HepG2 (cell line): ENCODE results near the gene PRKAG1. TPM values are rescaled to one million over a fixed set of nuclear protein-coding genes. Genes with fewer than 3 reads are reported as not detected.

Experiments
- ARHGAP35 ChIP-seq: sonication (generic); formaldehyde crosslinking; IDR thresholded peaks from 2 replicates; pipeline ENCODE4 v1.9.0; 2022; ENCODE audit warnings: mild to moderate bottlenecking, inconsistent platforms, moderate library complexity, missing genetic modification reagents, borderline replicate concordance
- ARNTL ChIP-seq: sonication (generic); formaldehyde crosslinking; IDR thresholded peaks from 2 replicates; pipeline ENCODE4 v1.4.0; 2020; ENCODE audit warnings: mild to moderate bottlenecking, missing genetic modification reagents
- CHD2 ChIP-seq: IDR thresholded peaks from 2 replicates; pipeline ENCODE4 v1.6.1; 2011; ENCODE audit warnings: low read depth, low read length, improper control_type of control experiment
- DZIP1 ChIP-seq: sonication (generic); formaldehyde crosslinking; IDR thresholded peaks from 2 replicates; pipeline ENCODE4 v1.5.0; 2020; ENCODE audit warnings: mild to moderate bottlenecking, missing genetic modification reagents
- EP300 ChIP-seq, 3 experiments: sonication (generic) in 1 of 3; formaldehyde crosslinking in 1 of 3; IDR thresholded peaks; 2 replicates each; pipeline versions ENCODE4 v1.5.1 to v1.6.1; 2011 to 2020; ENCODE audit warnings: low read depth in 2 of 3, low read length in 2 of 3, borderline replicate concordance in 1 of 3, improper control_type of control experiment in 1 of 3, mild to moderate bottlenecking in 1 of 3, missing genetic modification reagents in 1 of 3, moderate library complexity in 1 of 3
- IRF9 ChIP-seq: sonication (generic); formaldehyde crosslinking; IDR thresholded peaks from 2 replicates; pipeline ENCODE4 v1.8.0; 2022; ENCODE audit warnings: missing genetic modification reagents, mild to moderate bottlenecking, borderline replicate concordance
- NCOA5 ChIP-seq: sonication (generic); formaldehyde crosslinking; IDR thresholded peaks from 2 replicates; pipeline ENCODE4 v1.4.0; 2020; ENCODE audit warnings: missing genetic modification reagents
- NFRKB ChIP-seq: fragments of 450-650 bp; IDR thresholded peaks from 2 replicates; pipeline ENCODE4 v1.6.1; 2017
- SNAPC5 ChIP-seq: sonication (generic); formaldehyde crosslinking; IDR thresholded peaks from 2 replicates; pipeline ENCODE4 v1.8.1; 2023; ENCODE audit warnings: mild to moderate bottlenecking, missing genetic modification reagents, borderline replicate concordance
- SOX5 ChIP-seq: IDR thresholded peaks from 2 replicates; pipeline ENCODE4 v1.6.1; 2016; ENCODE audit warnings: borderline replicate concordance
- SRSF4 ChIP-seq: fragments of 200-400 bp; formaldehyde crosslinking; IDR thresholded peaks from one replicate; pipeline ENCODE4 v1.6.1; 2018; ENCODE audit warnings: mild to moderate bottlenecking, low read depth, low read length, moderate library complexity; ENCODE audit not compliant: poor library complexity, severe bottlenecking
- XRCC5 ChIP-seq: fragments of 200-400 bp; formaldehyde crosslinking; optimal IDR thresholded peaks from 2 replicates; pipeline ENCODE3; 2017; ENCODE audit warnings: mild to moderate bottlenecking, low read length
- ZIK1 ChIP-seq: sonication (generic); formaldehyde crosslinking; IDR thresholded peaks from 2 replicates; pipeline ENCODE4 v1.5.0; 2020; ENCODE audit warnings: mild to moderate bottlenecking, low read depth, missing genetic modification reagents, borderline replicate concordance
- ZNF281 ChIP-seq: sonication (generic); formaldehyde crosslinking; IDR thresholded peaks from 2 replicates; pipeline ENCODE4 v1.4.0; 2020; ENCODE audit warnings: missing genetic modification reagents, borderline replicate concordance
- ZNF383 ChIP-seq: sonication (generic); formaldehyde crosslinking; IDR thresholded peaks from 2 replicates; pipeline ENCODE4 v1.4.0; 2020; ENCODE audit warnings: missing genetic modification reagents, mild to moderate bottlenecking, borderline replicate concordance
- ZNF484 ChIP-seq: sonication (generic); formaldehyde crosslinking; IDR thresholded peaks from 2 replicates; pipeline ENCODE4 v1.5.1; 2020; ENCODE audit warnings: mild to moderate bottlenecking, low read depth, missing genetic modification reagents, borderline replicate concordance
- ZNF512 ChIP-seq: sonication (generic); formaldehyde crosslinking; IDR thresholded peaks from 2 replicates; pipeline ENCODE4 v1.4.0; 2020; ENCODE audit warnings: mild to moderate bottlenecking, missing genetic modification reagents
- ZNF580 ChIP-seq: IDR thresholded peaks from 2 replicates; pipeline ENCODE4 v1.6.1; 2016; ENCODE audit warnings: low read depth, borderline replicate concordance
- polyA plus RNA-seq, 8 experiments: library from polyadenylated mRNA; depleted of rRNA in 3 of 8; stranded (reverse) in 7 of 8; unstranded in 1 of 8; fragments of >200 nt; fragmentation: Illumina TruSeq in 4 of 8; extraction: Trizol in 4 of 8; gene quantifications; 2 replicates each; pipeline versions ENCODE4 v1.2.1 to v1.2.3, GENCODE V29; 2011 to 2016; ENCODE audit warnings: low read depth in 4 of 8, missing spikeins in 1 of 8, mixed read lengths in 1 of 8; ENCODE audit not compliant: insufficient read depth in 1 of 8
- total RNA-seq, 5 experiments: library from RNA; depleted of rRNA; stranded (reverse); fragments of >200 nt; fragmentation: Illumina TruSeq; extraction: Trizol; gene quantifications; 2 replicates each; pipeline ENCODE4 v1.2.3, GENCODE V29; 2016; ENCODE audit warnings: low read depth in 1 of 5

Gene PRKAG1
- total and polyA plus RNA-seq, 2 of the 13 experiments (the other 11 are each of a cell fraction or from before 2014, with no cell fraction given), result 26.1 to 32.8 TPM

GRCh38 chr12:48996794-48997718 lies 21.5 kb downstream of the PRKAG1 start (continued):
- TF ChIP-seq SRSF4 (no peak), SOX5 (no peak), ZNF383 (CRISPR knock-in tag) (no peak), ARNTL (CRISPR knock-in tag) (no peak), ZNF512 (CRISPR knock-in tag) (no peak), ZNF484 (CRISPR knock-in tag) (no peak), ZNF281 (CRISPR knock-in tag) (no peak), IRF9 (CRISPR knock-in tag) (no peak), NCOA5 (CRISPR knock-in tag) (no peak), EP300 (IDR thresholded peaks at IDR 0.05; ENCODE audit: low read depth in 2 of 2, low read length in 2 of 2) (no peak), EP300 (CRISPR knock-in tag; IDR thresholded peaks at IDR 0.05; ENCODE audit: borderline replicate concordance) (no peak), SNAPC5 (no peak), ZIK1 (CRISPR knock-in tag) (no peak), ZNF580 (CRISPR knock-in tag) (0 out of 2 replicates have a peak, but pooled peaks have one; percentile 46), NFRKB (no peak), DZIP1 (CRISPR knock-in tag) (0 out of 2 replicates have a peak, but pooled peaks have one; percentile 71), ARHGAP35 (CRISPR knock-in tag) (no peak), CHD2 (no peak), XRCC5 (peak; percentile 93)
